ENCODE data around the gene C2CD4B.

- TF ChIP-seq POLR2AphosphoS5 (IDR thresholded peaks at IDR 0.05; ENCODE audit: low read depth) (no peak), CTCF (IDR thresholded peaks at IDR 0.05; ENCODE audit: insufficient read depth, low read length) (no peak), REST (IDR thresholded peaks at IDR 0.05; ENCODE audit: insufficient replicate concordance, low read depth) (no peak)
Observed at GRCh38 chr15:62124176-62124972, 40.7 kb downstream of the C2CD4B start.

Measured in HL-60 (cell line).